DND-41 (cell line): Measurements from ENCODE around the gene CTBP2.

Experiments used
- ATAC-seq: fragments of 200-7000 bp; cut with Tn5 transposase; 3 replicates; pipeline ENCODE4 v1.9.1; 2021; ENCODE audit warnings: low read depth; ENCODE audit not compliant: insufficient read depth
- DNase-seq: peaks from one replicate; pipeline ENCODE4 v3.0.0-alpha.2; 2020
- H2AFZ ChIP-seq: 2 replicates; pipeline ENCODE4 v1.6.0; 2012; ENCODE audit warnings: low read depth, low read length
- H3K27ac ChIP-seq: 2 replicates; pipeline ENCODE4 v1.5.1; 2012; ENCODE audit warnings: low read length, inconsistent platforms
- H3K27me3 ChIP-seq: fragments of 200-600 bp; sonication (generic); 2 replicates; pipeline ENCODE4 v1.6.0; 2012; ENCODE audit warnings: low read length, mild to moderate bottlenecking, inconsistent platforms; ENCODE audit not compliant: insufficient read depth, poor library complexity
- H3K36me3 ChIP-seq: 2 replicates; pipeline ENCODE4 v1.5.1; 2012; ENCODE audit warnings: low read length, inconsistent platforms; ENCODE audit not compliant: insufficient read depth
- H3K4me1 ChIP-seq: 2 replicates; pipeline ENCODE4 v1.5.1; 2012; ENCODE audit warnings: mild to moderate bottlenecking, low read length; ENCODE audit not compliant: insufficient read depth
- H3K4me2 ChIP-seq: 2 replicates; pipeline ENCODE4 v1.6.0; 2012; ENCODE audit warnings: mild to moderate bottlenecking, moderate library complexity, low read length, inconsistent platforms; ENCODE audit not compliant: insufficient read depth
- H3K4me3 ChIP-seq, 2 experiments: fragments of 200-600 bp in 1 of 2; shearing (Covaris generic) in 1 of 2; 2 replicates each; pipeline ENCODE4 v1.5.1; 2012 to 2016; ENCODE audit warnings: inconsistent platforms in 2 of 2, low read length in 2 of 2, mild to moderate bottlenecking in 2 of 2, low read depth in 1 of 2, moderate library complexity in 1 of 2
- H3K79me2 ChIP-seq: 2 replicates; pipeline ENCODE4 v1.6.0; 2012; ENCODE audit warnings: low read length, inconsistent platforms; ENCODE audit not compliant: insufficient read depth
- H3K9ac ChIP-seq: 2 replicates; pipeline ENCODE4 v1.6.0; 2012; ENCODE audit warnings: low read depth, mild to moderate bottlenecking, inconsistent platforms, low read length, moderate library complexity
- H3K9me3 ChIP-seq: 2 replicates; pipeline ENCODE4 v1.5.1; 2012; ENCODE audit warnings: low read length, moderate library complexity, mild to moderate bottlenecking, inconsistent platforms; ENCODE audit not compliant: insufficient read depth, severe bottlenecking
- H4K20me1 ChIP-seq: 2 replicates; pipeline ENCODE4 v1.6.0; 2012; ENCODE audit warnings: low read length; ENCODE audit not compliant: insufficient read depth
- CTCF ChIP-seq: IDR thresholded peaks from 2 replicates; pipeline ENCODE4 v1.5.1; 2012; ENCODE audit warnings: borderline replicate concordance, low read length, moderate library complexity, mild to moderate bottlenecking; ENCODE audit not compliant: poor library complexity, severe bottlenecking; ENCODE audit errors: extremely low read depth
- EZH2 ChIP-seq: IDR thresholded peaks from 3 replicates; pipeline ENCODE4 v1.6.1; 2012; ENCODE audit warnings: borderline replicate concordance, low read depth, mild to moderate bottlenecking, moderate library complexity, low read length, inconsistent platforms; ENCODE audit not compliant: severe bottlenecking

Gene CTBP2

GRCh38 chr10:125084614-125085257 lies 75.6 kb downstream of the CTBP2 start:
- no peaks in the 10 kb centered on the region for H3K9me3 ChIP-seq
- H2AFZ ChIP-seq, result no peak overlapping the region
- no peak for DNase-seq
- H4K20me1 ChIP-seq, result peaks cover 43% of the 10 kb centered on the region
- TF ChIP-seq EZH2, result no peak
- no peak for TF ChIP-seq CTCF
- H3K79me2 ChIP-seq, result peaks cover 58% of the 10 kb centered on the region
- no peaks in the 10 kb centered on the region; the same call in 1 of the 2 replicates for H3K36me3 ChIP-seq
- no peak for ATAC-seq
- H3K4me2 ChIP-seq, result no peak overlapping the region
- H3K27me3 ChIP-seq, result no peaks in the 10 kb centered on the region
- no peaks in the 10 kb centered on the region for H3K4me1 ChIP-seq
- no peak overlapping the region for H3K27ac ChIP-seq
- H3K4me3 ChIP-seq, result no peak overlapping the region
- H3K9ac ChIP-seq, result no peak overlapping the region

- Histone ChIP-seq H3K27ac (no peak overlapping the region), H3K79me2 (peaks cover 57% of the 10 kb centered on the region), H3K4me2 (no peak overlapping the region), H3K4me3 (no peak overlapping the region), H4K20me1 (peaks cover 38% of the 10 kb centered on the region), H3K9me3 (no peaks in the 10 kb centered on the region), H2AFZ (no peak overlapping the region), H3K27me3 (no peaks in the 10 kb centered on the region), H3K4me1 (no peaks in the 10 kb centered on the region), H3K36me3 (no peaks in the 10 kb centered on the region; the same call in 1 of the 2 replicates), H3K9ac (no peak overlapping the region)
- TF ChIP-seq CTCF (no peak), EZH2 (no peak)
- ATAC-seq (no peak), DNase-seq (no peak)
Observed at GRCh38 chr10:125084191-125084613, 76.2 kb downstream of the CTBP2 start.

- no peak for ATAC-seq
- H3K9ac ChIP-seq, result no peak overlapping the region
- no peak overlapping the region for H2AFZ ChIP-seq
- H3K4me1 ChIP-seq, result no peaks in the 10 kb centered on the region
- peaks cover 37% of the 10 kb centered on the region for H4K20me1 ChIP-seq
- H3K4me2 ChIP-seq, result no peak overlapping the region
- H3K79me2 ChIP-seq, result peaks cover 57% of the 10 kb centered on the region
- no peak for TF ChIP-seq CTCF
- no peak for TF ChIP-seq EZH2
- H3K4me3 ChIP-seq, result no peak overlapping the region
- H3K27ac ChIP-seq, result no peak overlapping the region
- DNase-seq, result no peak
- H3K9me3 ChIP-seq, result no peaks in the 10 kb centered on the region
- no peaks in the 10 kb centered on the region; the same call in 1 of the 2 replicates for H3K36me3 ChIP-seq
- H3K27me3 ChIP-seq, result no peaks in the 10 kb centered on the region
Observed at GRCh38 chr10:125083576-125083920, 76.8 kb downstream of the CTBP2 start.
